ENCODE data around the gene CCDC92.

The CCDC92 gene

GRCh38 chr12:123886258-123886657 is 86.4 kb downstream of the CCDC92 start:
- TF ChIP-seq POLR2AphosphoS5 (IDR thresholded peaks at IDR 0.05; ENCODE audit: low read depth, low read length) (no peak), FOXP2 (optimal IDR thresholded peaks at IDR 0.05; ENCODE audit: borderline replicate concordance, extremely low read depth, extremely low read length, insufficient read depth) (no peak), TAF1 (IDR thresholded peaks at IDR 0.05; ENCODE audit: borderline replicate concordance, insufficient read depth, low read length) (no peak), SIN3A (IDR thresholded peaks at IDR 0.05; ENCODE audit: borderline replicate concordance, insufficient read depth, low read length) (no peak)
- TF ChIP-seq, protein P1, sequence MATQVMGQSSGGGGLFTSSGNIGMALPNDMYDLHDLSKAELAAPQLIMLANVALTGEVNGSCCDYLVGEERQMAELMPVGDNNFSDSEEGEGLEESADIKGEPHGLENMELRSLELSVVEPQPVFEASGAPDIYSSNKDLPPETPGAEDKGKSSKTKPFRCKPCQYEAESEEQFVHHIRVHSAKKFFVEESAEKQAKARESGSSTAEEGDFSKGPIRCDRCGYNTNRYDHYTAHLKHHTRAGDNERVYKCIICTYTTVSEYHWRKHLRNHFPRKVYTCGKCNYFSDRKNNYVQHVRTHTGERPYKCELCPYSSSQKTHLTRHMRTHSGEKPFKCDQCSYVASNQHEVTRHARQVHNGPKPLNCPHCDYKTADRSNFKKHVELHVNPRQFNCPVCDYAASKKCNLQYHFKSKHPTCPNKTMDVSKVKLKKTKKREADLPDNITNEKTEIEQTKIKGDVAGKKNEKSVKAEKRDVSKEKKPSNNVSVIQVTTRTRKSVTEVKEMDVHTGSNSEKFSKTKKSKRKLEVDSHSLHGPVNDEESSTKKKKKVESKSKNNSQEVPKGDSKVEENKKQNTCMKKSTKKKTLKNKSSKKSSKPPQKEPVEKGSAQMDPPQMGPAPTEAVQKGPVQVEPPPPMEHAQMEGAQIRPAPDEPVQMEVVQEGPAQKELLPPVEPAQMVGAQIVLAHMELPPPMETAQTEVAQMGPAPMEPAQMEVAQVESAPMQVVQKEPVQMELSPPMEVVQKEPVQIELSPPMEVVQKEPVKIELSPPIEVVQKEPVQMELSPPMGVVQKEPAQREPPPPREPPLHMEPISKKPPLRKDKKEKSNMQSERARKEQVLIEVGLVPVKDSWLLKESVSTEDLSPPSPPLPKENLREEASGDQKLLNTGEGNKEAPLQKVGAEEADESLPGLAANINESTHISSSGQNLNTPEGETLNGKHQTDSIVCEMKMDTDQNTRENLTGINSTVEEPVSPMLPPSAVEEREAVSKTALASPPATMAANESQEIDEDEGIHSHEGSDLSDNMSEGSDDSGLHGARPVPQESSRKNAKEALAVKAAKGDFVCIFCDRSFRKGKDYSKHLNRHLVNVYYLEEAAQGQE (IDR thresholded peaks at IDR 0.05; ENCODE audit: insufficient read depth in 1 of 2, low read depth in 2 of 2, low read length in 2 of 2), result no peak

All from PFSK-1 (cell line).